GM21447 (cell line): Measurements from ENCODE around the gene PHLPP1.

ENCODE experiments used
- ATAC-seq: cut with Tn5 transposase; IDR thresholded peaks from one replicate; pipeline ENCODE4 v1.9.1; 2021; ENCODE audit not compliant: unreplicated experiment

PHLPP1 gene

DNA sequence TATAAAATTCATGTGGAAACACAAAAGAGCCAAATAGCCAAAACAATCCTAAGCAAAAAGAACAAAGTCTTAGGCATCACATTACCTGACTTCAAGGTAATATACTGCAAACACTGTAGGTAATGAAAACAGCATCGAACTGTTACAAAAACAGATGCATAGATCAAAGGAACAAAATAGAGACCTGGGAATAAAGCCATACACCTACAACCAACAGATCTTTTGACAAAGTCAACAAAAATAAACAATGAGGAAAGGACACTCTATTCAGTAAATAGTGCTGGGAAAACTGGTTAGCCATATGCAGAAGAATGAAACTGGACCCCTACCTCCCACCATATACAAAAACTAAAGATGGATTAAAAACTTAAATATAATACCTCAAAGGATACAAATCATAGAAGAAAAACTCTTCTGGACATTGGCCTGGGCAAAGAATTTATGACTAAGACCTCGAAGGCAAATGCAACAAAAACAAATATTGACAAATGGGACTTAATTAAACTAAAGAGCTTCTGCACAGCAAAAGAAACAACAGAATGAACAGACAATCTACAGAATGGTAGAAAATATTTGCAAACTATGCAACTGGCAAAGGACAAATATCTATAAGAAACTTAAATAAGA lies 218.0 kb downstream of the PHLPP1 start:
- no peak for ATAC-seq

- no peak for ATAC-seq
Observed at GRCh38 chr18:62935994-62936393, 220.7 kb downstream of the PHLPP1 start.

- ATAC-seq: no peak
Observed at GRCh38 chr18:62937065-62937464, 221.7 kb downstream of the PHLPP1 start.

GRCh38 chr18:62938006-62938405 lies 222.7 kb downstream of the PHLPP1 start:
- ATAC-seq: no peak

DNA sequence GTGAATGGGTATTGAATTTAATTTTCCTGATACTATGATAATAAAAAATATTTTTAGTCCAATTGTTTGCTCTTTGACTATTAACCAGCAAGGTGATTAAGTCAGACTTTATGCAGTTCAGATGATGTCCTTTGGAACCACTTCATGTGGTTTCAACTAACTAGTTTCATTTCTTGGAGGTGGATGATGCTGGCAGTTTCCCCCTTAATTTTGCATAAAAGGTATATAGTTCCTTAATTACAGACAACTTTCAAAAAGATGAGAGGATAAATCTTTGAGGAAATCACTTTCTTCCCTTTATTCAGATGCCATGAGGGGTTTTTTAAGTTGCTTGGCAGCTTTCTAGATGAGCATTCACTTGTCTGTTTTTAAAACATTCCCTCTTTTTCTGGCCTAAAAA lies 223.1 kb downstream of the PHLPP1 start:
- ATAC-seq: peak; percentile 87

- no peak for ATAC-seq
Observed at GRCh38 chr18:62939433-62939832, 224.1 kb downstream of the PHLPP1 start.

DNA sequence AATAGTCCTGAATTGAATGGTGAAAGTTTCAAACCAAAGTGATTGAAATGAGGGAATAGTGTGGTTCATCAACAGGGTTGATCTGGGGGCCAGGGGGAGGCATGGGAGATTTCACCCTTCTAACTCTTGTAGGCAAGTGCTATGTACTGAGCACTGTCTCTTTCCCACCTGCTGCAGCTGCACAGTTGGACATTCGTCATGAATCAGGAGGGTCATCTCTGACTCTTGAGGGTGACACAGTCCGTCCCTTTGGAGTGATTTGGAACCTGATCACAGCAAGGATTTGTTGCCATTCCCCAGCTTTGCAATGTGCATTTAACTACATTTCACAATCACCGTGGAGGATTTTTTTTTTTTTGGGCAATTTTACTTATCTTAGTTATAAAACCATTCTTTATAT lies 224.6 kb downstream of the PHLPP1 start:
- no peak for ATAC-seq

DNA sequence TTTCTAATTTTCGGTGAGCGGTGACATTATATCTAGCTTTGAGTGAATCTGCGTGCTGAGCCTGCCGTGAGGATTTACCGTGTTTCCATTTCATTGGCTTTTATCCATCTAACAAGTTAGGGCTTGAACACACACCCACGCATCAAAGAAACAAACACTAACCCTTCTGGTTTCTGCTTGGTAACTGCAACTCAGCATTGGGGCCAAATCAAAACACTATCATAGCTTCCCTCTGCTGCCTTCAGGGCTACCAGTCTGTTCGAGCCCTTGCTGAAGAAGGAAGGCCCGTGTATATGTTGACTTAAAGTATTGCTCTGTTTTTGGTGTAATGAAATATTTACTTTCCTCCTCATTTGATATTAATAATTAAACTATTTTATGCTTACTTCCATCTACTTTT lies 227.2 kb downstream of the PHLPP1 start:
- ATAC-seq: no peak

GRCh38 chr18:62944454-62944853 lies 229.1 kb downstream of the PHLPP1 start:
- no peak for ATAC-seq

- ATAC-seq: no peak
Observed at GRCh38 chr18:62948788-62949187, 233.4 kb downstream of the PHLPP1 start.

- no peak for ATAC-seq
Observed at GRCh38 chr18:62950246-62950645, 234.9 kb downstream of the PHLPP1 start.

DNA sequence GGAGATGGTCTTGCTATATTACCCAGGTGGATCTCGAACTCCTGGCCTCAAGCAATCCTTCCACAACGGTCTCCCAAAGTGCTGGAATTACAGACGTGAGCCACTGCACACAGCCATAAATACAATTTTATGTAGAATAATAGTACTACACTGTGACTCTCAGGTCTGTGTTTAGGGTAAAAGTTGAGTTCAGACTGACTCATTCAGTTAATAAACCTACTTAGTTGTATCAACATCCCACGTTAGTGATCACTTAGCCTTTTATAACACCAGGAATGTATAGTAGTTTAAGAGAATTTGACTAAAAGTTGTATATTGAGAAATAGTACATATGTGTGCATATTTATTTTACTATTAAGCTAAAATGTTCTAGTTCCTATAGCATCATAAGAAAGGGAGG lies 237.5 kb downstream of the PHLPP1 start:
- ATAC-seq: no peak

- ATAC-seq: no peak
Observed at GRCh38 chr18:62953663-62954062, 238.3 kb downstream of the PHLPP1 start.

GRCh38 chr18:62954366-62954765 lies 239.0 kb downstream of the PHLPP1 start:
- ATAC-seq: no peak

GRCh38 chr18:62957885-62958472 lies 242.6 kb downstream of the PHLPP1 start:
- ATAC-seq: peak; percentile 65

DNA sequence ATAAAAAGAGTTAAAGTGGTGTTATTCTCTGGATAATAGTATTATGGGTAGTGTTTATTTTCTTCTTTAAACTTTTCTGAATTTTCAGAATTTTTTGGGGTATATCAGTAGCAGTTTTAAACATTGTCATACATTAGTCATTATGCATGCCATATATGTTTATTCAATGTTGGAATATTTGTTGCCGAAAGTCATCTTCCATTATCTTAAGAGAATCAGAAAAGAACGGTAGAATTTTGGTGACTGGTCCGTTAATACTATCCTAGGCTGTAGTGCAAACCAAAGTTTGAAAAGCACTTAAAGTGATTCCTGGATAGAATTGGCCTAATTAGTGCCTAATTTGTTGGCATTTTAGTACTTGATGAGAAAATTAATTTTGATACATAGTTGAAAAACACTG lies 244.1 kb downstream of the PHLPP1 start:
- no peak for ATAC-seq

DNA sequence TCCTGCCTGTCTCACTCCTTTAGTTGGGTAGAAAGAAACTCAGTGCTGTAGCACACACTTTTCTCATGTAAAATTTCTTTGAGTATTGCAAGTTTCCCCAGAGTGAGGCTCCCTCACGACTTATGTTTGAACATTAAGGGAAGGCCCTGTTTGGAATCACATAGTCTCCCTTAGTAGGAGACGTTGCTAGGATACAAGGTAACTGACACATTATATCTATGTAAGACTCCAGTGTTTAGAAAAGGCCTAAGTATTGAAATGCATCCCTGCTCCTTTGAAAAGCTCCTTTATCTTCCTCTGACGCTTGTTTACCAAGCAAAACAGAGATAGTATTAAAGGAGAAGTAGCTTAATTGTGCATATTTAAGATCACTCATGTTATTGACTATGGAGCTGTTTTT lies 248.2 kb downstream of the PHLPP1 start:
- ATAC-seq: no peak

DNA sequence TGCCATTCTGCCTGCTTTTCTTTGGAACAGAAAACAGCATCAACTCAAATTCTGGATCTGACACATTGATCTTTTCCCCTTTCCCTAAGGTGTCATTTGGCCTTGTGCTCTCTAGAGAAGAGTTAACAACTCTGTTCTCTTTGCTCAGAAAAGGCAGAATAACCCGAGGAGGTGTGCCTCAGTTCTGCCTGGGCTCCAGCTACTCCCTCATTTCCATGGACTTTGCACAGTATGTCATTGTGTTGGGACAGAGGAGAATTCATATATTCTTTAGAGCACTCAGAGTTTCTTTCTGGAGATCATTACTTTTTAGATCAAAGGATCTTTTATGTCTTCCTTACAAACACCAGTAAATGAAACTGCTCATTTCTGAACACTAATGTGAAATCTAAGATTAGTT lies 249.1 kb downstream of the PHLPP1 start:
- ATAC-seq: no peak

- no peak for ATAC-seq
Observed at GRCh38 chr18:62967089-62967488, 251.7 kb downstream of the PHLPP1 start.

- no peak for ATAC-seq
Observed at GRCh38 chr18:62973689-62974088, 258.3 kb downstream of the PHLPP1 start.

DNA sequence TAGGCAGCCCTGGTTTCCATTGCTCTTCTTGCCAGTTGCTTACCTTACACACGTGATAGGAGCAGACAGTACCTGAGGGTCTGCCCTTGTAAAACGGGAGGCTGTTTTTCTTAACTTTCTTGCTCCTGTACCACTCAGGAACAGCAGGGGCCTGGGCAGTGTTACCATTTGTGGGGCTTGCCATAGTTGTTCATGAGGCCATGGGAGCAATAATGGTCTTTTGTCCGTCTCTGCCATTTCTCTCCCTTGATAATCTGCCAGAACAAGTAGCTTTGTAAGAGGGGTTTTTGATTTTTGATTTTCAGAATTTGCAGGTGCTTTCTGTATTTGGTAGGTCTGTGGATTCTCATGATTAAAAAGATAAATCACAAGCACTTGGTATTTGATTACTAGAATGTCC lies 259.0 kb downstream of the PHLPP1 start:
- no peak for ATAC-seq

GRCh38 chr18:62974928-62975675 lies 259.8 kb downstream of the PHLPP1 start:
- ATAC-seq: no peak
